Activated CD4-positive, alpha-beta T cell treated with anti-CD3 and anti-CD28 coated beads, Interleukin-2, amount 10 ng/mL, durations not matched to agents 24 days and 14 days (primary cell): Measurements from ENCODE around the gene GNA12. TPM values are rescaled to one million over a fixed set of nuclear protein-coding genes. Genes with fewer than 3 reads are reported as not detected.
"Not testable (repeated sequence)": the region's sequence is repeated elsewhere in the genome, so short reads cannot be mapped to it uniquely, and the experiment has no call there.

Experiments
- DNase-seq: peaks from one replicate; pipeline ENCODE4 v3.0.0; 2022
- H3K27ac Mint-ChIP-seq: one replicate; pipeline ENCODE4 v1.8.0; 2022; ENCODE audit warnings: mild to moderate bottlenecking, mixed read lengths
- H3K27me3 Mint-ChIP-seq: one replicate; pipeline ENCODE4 v1.8.0; 2022; ENCODE audit warnings: mixed read lengths
- H3K36me3 Mint-ChIP-seq: one replicate; pipeline ENCODE4 v1.8.0; 2022; ENCODE audit warnings: low read depth, mild to moderate bottlenecking, mixed read lengths
- H3K4me1 Mint-ChIP-seq: one replicate; pipeline ENCODE4 v1.8.0; 2021; ENCODE audit warnings: mixed read lengths
- H3K4me3 Mint-ChIP-seq: one replicate; pipeline ENCODE4 v1.8.0; 2022; ENCODE audit warnings: mild to moderate bottlenecking, moderate library complexity, mixed read lengths
- H3K9me3 Mint-ChIP-seq: one replicate; pipeline ENCODE4 v1.8.0; 2021; ENCODE audit warnings: mixed read lengths
- intact Hi-C: fragments of 100-400 bp; cut with micrococcal nuclease; formaldehyde crosslinking; loops from one replicate; pipeline ENCODE4 v1.15.1; 2023
- total RNA-seq: library from RNA; stranded (reverse); gene quantifications from 2 replicates; pipeline ENCODE4 v1.2.3, GENCODE V29; 2022

The GNA12 gene
- total RNA-seq, 1 donor from 2014 or later, result 31.0 TPM

GRCh38 chr7:2737005-2737743 lies 106.9 kb downstream of the GNA12 start:
- DNase-seq, H3K9me3 Mint-ChIP-seq, H3K27me3 Mint-ChIP-seq, H3K4me3 Mint-ChIP-seq, intact Hi-C loops, H3K36me3 Mint-ChIP-seq, H3K27ac Mint-ChIP-seq: not testable (repeated sequence)
- H3K4me1 Mint-ChIP-seq, result peaks cover 17% of the 10 kb centered on the region

GRCh38 chr7:2736411-2736914 lies 107.6 kb downstream of the GNA12 start:
- Mint-ChIP-seq H3K36me3 (peaks cover 2% of the 10 kb centered on the region), H3K27ac (no peak overlapping the region), H3K9me3 (no peaks in the 10 kb centered on the region), H3K27me3 (no peaks in the 10 kb centered on the region), H3K4me3 (no peak overlapping the region), H3K4me1 (peaks cover 23% of the 10 kb centered on the region)
- intact Hi-C loops, result no loop called here
- DNase-seq, result no peak

DNA sequence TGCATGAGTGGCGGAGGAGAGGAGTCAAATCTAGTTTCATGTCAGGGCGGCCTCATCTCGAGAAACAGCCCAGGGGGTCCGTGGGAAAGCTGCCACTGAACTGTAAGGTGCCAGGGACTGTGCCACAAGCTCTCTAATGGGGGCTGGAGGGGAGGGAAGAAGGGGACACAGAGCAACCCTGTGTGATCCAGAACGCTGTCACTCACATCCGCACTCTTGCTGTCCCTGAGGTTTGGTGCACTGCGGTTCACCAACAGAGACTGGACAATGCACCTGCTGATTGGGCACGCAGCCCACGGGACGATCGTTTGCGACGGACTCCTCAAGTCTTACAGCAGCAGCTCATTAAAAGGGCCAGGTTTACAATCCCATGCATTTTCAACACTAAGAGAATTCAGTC lies 108.4 kb downstream of the GNA12 start:
- H3K4me3 Mint-ChIP-seq, result no peak overlapping the region
- DNase-seq, result no peak
- H3K27me3 Mint-ChIP-seq, result no peaks in the 10 kb centered on the region
- H3K9me3 Mint-ChIP-seq, result no peaks in the 10 kb centered on the region
- H3K27ac Mint-ChIP-seq, result no peak overlapping the region
- peaks cover 24% of the 10 kb centered on the region for H3K4me1 Mint-ChIP-seq
- intact Hi-C loops, result no loop called here
- H3K36me3 Mint-ChIP-seq, result peaks cover 3% of the 10 kb centered on the region

DNA sequence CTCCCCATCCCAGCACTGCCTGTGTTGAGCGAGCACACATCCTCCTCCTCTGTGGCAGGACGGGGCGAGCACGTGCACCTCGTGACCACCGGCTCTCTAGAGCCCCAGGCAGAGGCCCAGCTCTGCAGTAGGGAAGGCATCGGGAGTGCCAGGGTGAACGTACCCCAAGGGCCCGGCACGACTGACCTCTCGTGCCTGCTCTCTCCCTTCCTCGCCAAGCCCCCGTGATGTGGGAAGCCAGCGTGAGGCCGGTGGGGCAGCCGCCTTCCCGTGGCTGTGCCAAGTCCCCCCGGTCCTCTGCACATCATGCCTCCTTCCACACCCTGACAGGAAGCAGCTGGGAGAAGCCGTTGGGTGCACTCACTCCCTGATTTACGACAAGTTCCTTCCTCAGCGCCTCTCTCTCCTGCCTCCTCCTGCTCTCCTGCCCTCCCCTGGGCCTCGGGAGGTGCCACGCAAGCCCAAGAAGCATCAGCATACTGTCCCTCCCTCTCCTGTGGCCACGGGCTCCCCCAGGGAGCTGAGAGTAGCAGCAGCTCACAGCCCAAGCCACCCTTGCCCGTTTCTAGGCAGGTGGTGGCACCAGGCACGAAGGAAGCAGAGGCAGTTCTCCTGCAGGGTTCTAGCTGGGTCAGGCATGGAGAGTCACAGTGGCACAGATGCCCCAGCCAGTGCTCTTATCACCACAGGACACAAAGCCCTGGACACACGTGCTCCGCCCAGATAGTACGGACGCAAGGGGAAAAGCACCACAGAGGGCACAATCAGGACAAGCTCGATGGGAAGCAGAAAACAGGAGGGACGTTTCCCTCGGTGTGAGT lies 109.1 kb downstream of the GNA12 start:
- Mint-ChIP-seq H3K4me1 (peaks cover 24% of the 10 kb centered on the region), H3K27ac (no peak overlapping the region), H3K36me3 (peaks cover 6% of the 10 kb centered on the region), H3K27me3 (no peaks in the 10 kb centered on the region), H3K9me3 (no peaks in the 10 kb centered on the region), H3K4me3 (peak overlapping the region; percentile 6)
- DNase-seq, result no peak
- intact Hi-C loops, result no loop called here

GRCh38 chr7:2734084-2734686 lies 109.9 kb downstream of the GNA12 start:
- intact Hi-C loops, result no loop called here
- Mint-ChIP-seq H3K27me3 (no peaks in the 10 kb centered on the region), H3K36me3 (peaks cover 8% of the 10 kb centered on the region), H3K4me3 (no peak overlapping the region), H3K9me3 (no peaks in the 10 kb centered on the region), H3K4me1 (peaks cover 24% of the 10 kb centered on the region), H3K27ac (no peak overlapping the region)
- DNase-seq, result no peak

- H3K36me3 Mint-ChIP-seq, result peaks cover 6% of the 10 kb centered on the region
- H3K9me3 Mint-ChIP-seq, result no peaks in the 10 kb centered on the region
- peaks cover 23% of the 10 kb centered on the region for H3K4me1 Mint-ChIP-seq
- intact Hi-C loops, result no loop called here
- no peaks in the 10 kb centered on the region for H3K27me3 Mint-ChIP-seq
- no peak for DNase-seq
- H3K27ac Mint-ChIP-seq, result no peak overlapping the region
- no peak overlapping the region for H3K4me3 Mint-ChIP-seq
These were observed 111.0 kb downstream of the GNA12 start for GRCh38 chr7:2732959-2733584.

DNA sequence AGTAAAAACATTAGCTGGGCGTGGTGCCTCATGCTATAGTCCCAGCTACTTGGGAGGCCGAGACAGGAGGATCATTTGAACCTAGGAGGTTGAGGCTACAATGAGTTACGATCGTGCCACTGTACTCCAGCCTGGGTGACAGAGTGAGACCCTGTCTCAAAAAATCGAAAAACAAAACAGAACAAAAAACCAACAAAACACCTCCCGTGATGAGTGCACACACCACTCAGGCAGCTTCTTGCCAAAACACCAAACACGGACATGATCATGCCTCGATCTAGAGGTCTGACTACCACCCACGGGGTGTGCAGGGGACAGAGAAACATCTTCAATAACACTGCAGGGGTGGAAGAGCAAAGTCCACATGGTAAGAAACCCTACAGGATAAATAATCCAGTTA lies 111.7 kb downstream of the GNA12 start:
- Mint-ChIP-seq H3K9me3 (no peaks in the 10 kb centered on the region), H3K4me1 (peaks cover 23% of the 10 kb centered on the region), H3K27me3 (no peaks in the 10 kb centered on the region), H3K36me3 (peaks cover 6% of the 10 kb centered on the region), H3K27ac (no peak overlapping the region), H3K4me3 (no peak overlapping the region)
- intact Hi-C loops, result no loop called here
- DNase-seq, result no peak

GRCh38 chr7:2730846-2731770 lies 113.0 kb downstream of the GNA12 start:
- H3K9me3 Mint-ChIP-seq, result no peaks in the 10 kb centered on the region
- no peak overlapping the region for H3K4me3 Mint-ChIP-seq
- intact Hi-C loops, result no loop called here
- H3K27ac Mint-ChIP-seq, result no peak overlapping the region
- peaks cover 9% of the 10 kb centered on the region for H3K36me3 Mint-ChIP-seq
- H3K27me3 Mint-ChIP-seq, result no peaks in the 10 kb centered on the region
- no peak for DNase-seq
- peaks cover 23% of the 10 kb centered on the region for H3K4me1 Mint-ChIP-seq

DNA sequence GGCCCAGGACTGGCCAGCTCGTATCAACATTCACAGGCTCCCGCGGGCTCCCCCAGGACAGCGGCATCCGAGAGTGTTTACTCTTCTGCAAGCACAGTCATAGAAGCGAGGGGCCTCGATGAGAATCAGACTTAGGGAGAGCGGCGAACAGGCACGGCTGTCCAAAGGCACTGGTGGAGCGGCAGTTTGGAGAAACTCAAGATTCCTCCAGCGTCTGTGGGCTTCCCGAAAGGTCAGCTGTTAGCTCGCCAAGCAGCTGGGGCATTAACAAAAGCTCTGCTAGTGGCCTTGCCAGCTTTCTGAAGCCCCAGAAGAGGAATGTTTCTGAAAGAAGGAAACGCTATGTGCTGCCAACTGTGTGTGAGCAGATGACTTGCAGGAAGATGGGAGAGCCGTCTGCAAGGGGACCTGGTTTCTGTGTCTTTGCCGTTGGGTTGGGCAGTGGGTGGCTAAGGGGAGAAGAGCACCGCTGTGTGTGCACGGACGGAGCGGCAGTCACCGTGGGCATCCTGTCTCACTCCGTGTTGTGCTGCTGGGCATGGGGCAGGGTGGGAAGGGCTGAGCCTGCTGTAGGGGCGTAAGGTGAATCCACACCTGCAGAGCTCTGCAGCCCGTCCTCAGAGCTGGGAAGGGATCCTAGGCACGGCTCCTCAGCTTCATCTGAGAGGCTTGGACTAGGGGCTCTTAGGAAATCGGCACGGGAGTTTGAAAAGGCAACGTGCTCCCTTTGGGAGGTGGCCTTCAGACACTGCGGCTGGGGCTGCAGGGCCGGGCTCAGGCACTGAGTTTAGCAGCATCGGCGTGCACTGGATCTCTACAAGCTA lies 114.0 kb downstream of the GNA12 start:
- intact Hi-C loops, result no loop called here
- Mint-ChIP-seq H3K4me3 (no peak overlapping the region), H3K36me3 (peaks cover 9% of the 10 kb centered on the region), H3K9me3 (no peaks in the 10 kb centered on the region), H3K27ac (no peak overlapping the region), H3K4me1 (peaks cover 20% of the 10 kb centered on the region), H3K27me3 (no peaks in the 10 kb centered on the region)
- DNase-seq, result no peak

DNA sequence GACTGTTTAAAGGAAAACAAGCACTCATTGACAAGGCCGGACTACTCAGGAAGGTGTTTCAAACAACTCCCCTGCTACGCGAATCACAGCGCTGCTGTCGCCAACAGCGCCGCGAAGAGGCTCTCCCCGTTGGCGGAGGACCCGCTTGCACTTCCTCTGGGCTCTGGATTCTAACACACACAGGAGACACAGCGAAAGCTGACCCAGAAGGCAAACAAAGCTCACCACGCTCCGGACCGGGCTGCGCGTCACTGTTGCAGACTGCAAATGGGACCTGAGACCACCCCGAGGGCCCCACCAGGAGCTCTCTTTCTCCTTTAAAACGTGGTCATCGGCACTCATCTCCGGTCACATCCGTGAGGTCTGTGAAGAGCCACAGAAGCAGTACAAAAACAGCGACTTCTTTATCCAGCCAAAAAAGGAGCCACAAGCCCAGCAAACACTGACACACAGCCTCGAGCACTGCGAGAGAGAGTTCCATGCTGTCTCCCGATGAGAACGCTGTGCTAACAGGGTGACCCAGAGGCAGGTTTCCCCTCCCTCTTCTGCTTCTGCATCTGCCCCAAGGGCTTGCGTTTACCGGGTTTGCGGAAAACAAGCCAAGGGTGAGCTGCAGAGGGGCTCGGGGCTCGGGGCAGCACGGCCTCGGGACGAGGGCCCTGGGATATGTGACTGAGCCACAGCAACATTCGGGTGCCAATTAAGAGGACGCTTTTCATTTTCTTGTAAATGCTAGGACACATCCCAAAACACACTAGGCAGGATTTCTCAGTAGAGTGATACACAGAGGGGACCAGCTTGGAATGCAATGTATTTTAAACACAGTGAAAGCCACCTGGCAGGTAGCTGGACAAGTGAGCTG lies 114.8 kb downstream of the GNA12 start:
- H3K36me3 Mint-ChIP-seq, result peaks cover 9% of the 10 kb centered on the region
- H3K4me1 Mint-ChIP-seq, result peaks cover 16% of the 10 kb centered on the region
- intact Hi-C loops, result no loop called here
- no peaks in the 10 kb centered on the region for H3K27me3 Mint-ChIP-seq
- H3K4me3 Mint-ChIP-seq, result no peak overlapping the region
- no peak overlapping the region for H3K27ac Mint-ChIP-seq
- H3K9me3 Mint-ChIP-seq, result no peaks in the 10 kb centered on the region
- DNase-seq, result no peak

- no peak overlapping the region for H3K27ac Mint-ChIP-seq
- intact Hi-C loops, result no loop called here
- H3K9me3 Mint-ChIP-seq, result no peaks in the 10 kb centered on the region
- H3K27me3 Mint-ChIP-seq, result no peaks in the 10 kb centered on the region
- H3K4me3 Mint-ChIP-seq, result no peak overlapping the region
- H3K36me3 Mint-ChIP-seq, result peaks cover 9% of the 10 kb centered on the region
- H3K4me1 Mint-ChIP-seq, result peaks cover 15% of the 10 kb centered on the region
- DNase-seq, result no peak
These were observed 115.6 kb downstream of the GNA12 start for GRCh38 chr7:2728316-2729030.
